NCI-H2196 (cell line): Measurements from ENCODE around the gene PPT1.

Experiments used
- DNase-seq: peaks from one replicate; lab custom pipeline; 2025; ENCODE audit not compliant: unreplicated experiment; lab: John Stamatoyannopoulos, UW

The PPT1 gene

DNA sequence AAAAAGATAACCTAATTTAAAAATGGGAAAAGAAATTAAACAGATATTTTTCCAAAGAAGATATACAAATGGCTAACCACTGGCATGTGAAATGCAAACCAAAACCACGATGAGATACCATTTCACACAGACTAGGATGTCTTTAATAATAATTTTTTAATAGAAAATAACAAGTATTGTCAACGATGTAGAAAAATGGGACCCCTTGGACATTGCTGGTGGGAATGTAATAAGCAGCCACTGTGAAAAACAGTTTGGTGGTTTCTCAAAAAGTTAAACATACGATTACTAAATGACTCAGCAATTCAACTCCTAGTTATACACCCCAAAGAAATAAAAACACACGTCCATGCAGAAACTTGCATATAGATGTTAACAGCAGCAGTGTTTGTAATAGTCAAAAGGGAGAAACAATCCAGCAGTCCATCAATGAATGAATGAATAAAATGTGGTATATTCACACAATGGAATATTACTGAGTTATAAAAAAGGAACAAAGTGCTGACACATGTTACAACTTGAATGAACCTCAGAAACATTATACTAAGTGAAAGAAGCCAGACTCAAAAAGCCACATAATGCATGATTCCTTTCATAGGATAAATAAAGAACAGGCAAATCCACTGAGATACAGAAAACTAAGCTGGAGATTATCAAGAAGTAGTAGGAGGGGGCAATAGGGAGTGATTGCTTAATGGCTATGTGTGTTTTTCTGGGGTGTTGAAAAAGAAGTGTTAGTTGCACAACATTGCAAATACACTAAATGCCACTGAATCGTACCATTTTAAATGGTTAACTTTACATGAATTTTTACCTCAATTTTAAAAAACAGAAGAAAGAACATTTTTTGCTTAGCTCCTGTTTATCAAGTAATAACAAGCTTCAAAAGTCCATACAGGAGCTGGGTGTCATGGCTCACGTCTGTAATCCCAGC is 4.1 kb downstream of the PPT1 start:
- DNase-seq, result no peak

DNA sequence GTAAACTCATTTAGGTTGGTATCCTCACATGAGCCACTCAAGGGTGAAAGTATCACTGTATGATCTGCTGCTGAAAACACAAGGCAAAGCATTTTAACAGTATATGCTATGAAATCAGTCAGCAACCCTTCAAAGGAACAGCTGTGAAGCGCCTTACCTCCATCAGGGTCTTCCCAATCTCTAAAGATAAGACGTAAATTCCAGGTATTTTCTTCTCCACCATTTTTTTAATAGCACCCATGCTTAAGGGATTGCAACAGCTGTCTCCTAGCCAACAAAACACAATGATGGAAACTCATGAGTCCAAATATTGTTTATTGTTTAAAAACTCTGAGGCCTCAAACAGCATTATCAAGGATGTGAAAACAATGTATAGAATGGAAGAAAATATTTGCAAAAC is 4.8 kb downstream of the PPT1 start:
- DNase-seq, result no peak

DNA sequence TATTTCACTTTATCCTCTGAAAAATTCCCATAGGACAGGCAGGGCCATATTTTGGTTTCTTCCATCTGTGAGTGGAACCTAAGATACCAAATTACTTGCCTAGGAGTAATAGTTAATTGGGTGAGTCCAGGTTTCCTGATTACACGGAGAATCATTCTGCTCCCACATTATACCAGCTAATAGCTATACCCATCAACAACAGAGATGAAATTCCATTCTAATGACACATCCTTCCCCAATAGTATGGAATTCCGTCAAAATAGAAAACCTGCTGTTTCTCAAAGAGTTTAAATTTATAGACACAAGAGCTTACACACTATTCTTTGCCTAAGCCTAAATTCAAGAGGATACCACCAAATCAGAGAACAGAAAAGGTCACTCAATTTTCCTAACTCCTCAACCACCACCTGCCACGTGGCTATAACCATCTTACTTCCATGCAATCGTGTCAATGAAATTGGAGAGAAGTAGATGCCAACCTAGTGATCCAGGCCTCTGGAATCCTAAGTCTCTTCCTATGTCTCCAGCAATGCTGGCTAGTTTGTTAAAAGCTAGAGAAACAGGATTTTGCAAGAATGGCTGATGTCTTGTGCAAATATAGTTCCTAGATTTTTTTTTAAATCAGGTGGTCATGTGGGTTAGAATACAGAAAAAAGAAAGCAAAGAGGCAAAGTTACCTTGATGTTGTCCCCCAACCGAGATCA is 6.2 kb downstream of the PPT1 start:
- DNase-seq, result no peak

DNA sequence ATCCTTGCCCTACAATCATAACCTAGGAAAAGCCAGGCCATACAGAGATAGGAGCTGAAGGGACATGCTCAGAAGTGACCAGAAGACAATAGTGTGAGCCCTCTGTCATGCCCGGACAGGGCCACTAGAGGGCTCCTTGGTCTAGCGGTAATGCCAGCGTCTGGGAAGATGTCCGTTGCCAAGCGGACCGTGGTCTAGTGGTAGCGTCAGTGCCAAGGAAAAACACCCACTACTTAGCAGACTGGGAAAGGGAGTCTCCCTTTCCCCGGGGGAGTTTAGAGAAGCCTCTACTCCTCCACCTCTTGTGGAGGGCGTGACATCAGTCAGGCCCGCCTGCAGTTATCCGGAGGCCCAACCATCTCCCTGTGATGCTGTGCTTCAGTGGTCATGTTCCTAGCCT is 12.3 kb downstream of the PPT1 start:
- DNase-seq, result peak; percentile 54

DNA sequence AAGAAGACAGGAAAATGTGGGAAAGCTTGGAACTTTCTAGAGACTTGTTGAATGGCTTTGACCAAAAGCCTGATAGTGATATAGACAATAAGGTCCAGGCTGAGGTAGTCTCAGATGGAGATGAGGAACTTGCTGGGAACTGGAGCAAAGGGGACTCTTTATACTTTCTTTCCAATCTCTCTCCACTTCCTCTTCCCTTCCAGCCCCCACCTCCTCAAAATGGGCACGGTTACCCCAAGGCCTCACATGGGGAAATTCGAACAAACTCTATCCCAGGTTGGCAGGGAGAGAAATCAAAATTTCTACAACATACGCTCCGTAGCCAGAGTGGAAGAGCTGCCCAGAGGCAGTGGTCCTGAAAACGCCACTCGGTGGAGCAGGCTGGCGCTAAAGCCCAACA is 15.2 kb downstream of the PPT1 start:
- DNase-seq, result no peak

DNA sequence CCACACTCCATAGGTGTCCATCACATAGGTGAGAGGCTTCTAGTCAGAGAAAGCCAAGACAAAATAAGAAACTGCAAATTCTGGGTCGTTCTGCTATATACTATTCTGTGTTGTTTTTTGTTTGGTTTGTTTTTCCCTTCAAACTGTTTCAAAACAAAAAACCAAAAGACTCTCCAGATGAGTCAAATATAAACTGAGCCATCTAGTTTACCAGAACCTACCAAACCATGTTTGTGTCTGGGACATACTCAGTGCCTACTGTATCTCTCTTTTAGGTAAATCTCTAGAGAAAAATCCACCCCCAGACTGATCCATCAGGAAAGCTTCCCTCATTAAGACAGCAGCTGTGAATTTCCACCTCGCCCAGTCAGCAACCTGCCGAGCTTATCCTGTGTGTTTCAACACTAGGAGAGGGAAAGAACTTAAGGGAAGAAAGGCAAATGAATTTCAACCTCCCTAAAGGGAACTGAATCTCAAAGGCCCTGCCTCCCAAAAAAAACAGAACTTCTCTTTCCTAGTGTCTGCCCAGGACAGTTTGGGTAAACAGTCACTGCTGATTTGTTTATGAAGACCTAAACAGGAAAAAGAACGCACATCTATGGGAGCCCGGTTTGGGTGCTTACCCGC is 17.2 kb downstream of the PPT1 start:
- DNase-seq, result no peak

DNA sequence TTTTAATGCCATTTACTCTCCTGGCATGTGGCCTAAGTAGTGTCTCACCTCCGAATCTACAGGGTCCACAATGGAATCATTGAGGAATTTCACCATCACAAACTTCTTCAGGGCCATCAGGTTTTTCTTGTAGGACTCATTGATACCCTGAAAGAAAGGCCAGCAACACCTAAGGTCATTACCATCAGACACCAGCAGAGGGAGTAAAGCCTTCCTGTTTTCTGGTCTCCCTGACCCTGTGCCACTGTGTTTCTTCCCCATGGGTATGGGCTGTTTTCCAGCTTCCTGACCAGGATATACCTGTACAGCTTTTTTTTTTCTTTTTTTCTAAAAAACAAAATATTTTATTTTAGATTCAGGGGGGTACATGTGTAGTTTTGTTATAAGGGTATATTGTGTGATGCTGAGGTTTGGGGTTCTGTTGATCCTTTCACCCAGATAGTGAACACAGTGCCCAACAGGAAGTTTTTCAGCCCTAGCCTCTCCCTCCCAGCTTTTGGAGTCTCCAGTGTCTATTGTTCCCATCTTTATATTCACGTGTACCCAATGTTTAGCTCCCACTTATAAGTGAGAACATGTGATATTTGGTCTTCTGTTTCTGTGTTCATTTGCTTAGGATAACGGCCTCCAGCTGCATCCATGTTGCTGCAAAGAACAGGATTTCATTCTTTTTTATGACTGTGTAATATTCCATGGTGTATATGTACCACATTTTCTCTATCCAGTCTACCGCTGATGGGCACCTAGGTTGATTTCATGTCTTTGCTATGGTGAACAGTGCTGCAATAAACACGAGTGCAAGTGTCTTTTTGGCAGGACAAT is 18.3 kb downstream of the PPT1 start:
- DNase-seq, result peak; percentile 75

DNA sequence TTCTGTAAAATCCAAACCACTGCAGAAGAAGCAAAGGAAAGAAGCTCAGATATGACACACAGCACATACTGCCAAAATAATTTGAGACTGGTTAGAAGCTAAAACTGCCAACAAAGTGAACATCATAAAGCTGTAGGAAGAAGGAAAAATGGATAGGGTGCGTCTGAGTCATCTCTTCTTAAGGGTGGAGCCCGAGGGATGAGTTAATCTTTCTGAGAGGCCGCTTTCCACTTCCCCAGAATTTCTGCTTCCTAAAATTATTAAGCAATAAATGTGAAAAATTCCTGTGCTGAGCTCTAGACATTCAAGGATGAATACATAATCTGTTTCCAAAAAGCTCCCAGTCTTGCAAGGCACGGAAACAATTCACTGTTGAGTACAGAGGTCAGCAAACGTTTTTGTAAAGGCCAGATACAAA is 20.1 kb downstream of the PPT1 start:
- no peak for DNase-seq

DNA sequence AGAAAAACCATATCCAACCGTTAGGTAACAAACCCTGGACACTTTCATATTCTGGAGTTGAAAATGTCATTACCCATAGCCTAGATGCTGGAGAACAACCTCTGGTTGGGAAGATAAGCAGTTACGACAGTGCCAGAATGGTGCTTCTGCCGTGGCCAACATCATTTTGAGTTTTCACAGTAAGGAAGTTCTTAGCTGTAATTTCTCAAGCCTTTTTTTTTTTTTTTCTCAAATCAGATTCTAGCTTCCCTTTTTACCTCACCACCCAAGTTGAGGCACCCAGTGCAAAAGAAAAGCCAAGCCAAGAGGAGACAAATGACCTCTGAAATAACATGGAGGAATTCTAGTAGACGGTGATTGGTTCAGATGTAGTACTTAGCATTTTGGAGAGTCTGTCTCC is 21.8 kb downstream of the PPT1 start:
- no peak for DNase-seq

DNA sequence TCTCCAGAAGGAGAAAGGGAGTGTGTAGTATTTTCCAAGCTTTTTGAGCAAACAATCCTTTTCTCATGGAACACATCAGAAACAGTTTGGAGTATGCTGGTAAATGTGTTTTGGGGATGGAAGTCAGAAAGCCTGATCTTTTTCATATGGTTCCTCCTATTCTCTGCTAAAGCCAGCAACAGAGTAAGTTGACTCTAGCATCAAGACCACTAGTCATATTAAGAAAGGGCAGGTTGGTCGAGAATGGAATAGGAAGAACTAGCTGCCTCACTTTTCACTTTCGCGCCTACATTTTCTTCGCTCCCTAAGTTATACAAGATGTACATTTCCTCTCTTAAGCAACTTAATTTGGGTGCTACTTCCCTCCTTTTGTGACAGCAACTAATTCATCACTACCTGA is 24.0 kb downstream of the PPT1 start:
- no peak for DNase-seq

DNA sequence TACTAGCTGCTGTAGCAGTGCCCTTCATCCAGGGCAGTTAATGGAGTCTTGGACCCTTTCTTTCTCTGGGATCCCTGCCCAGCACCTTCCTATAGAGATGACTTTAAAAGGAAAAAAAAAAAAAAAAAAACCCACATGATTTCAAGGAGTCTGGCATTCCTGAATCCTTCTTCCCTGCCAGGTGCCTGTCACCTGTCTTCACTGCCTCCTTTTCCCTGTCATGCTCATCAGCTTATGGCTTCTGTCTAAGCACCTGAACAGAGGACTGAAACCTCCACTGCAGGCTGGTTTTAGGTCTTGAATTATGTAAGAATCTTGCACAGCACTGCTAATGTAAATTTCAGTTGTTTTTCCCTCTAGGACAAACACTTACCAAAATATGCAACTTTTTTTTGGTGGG is 24.9 kb downstream of the PPT1 start:
- DNase-seq, result no peak

DNA sequence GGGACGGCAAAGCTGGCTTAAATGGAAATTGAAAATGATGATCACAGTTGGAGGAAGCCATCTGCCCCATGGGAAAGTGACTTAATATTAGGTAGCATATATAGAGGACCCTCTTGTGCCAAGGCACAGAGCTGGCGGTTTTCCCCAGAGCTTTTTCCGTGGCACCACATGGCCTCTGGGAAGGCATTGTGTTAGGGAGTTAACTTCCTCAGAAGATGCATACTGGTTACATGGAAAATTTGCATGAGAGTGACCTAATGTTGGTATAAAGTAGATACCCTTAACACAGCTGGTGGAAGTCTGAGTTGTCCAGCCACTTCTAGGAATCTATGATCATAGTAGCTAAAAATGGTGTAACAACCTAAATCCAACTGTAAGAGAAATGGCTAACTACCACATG is 29.2 kb downstream of the PPT1 start:
- DNase-seq, result no peak

DNA sequence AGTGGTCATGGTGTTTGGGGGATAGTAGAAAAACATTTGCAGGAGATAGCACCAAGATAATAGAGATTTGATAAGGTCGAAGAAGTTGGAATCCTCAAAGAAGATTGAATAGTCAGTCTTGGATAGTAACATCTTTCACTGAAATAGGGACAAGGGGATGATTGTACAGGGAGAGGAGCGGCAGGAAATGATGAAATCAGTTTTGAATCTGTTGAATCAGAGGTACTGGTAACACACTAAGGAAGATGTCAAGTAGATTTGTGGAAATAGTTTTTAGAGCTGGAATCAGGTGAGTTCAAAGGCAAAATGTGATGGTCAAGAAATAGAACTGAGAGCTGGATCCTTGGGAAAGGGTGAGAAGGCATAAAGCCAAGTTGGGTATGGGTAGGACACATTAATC is 30.0 kb downstream of the PPT1 start:
- no peak for DNase-seq

DNA sequence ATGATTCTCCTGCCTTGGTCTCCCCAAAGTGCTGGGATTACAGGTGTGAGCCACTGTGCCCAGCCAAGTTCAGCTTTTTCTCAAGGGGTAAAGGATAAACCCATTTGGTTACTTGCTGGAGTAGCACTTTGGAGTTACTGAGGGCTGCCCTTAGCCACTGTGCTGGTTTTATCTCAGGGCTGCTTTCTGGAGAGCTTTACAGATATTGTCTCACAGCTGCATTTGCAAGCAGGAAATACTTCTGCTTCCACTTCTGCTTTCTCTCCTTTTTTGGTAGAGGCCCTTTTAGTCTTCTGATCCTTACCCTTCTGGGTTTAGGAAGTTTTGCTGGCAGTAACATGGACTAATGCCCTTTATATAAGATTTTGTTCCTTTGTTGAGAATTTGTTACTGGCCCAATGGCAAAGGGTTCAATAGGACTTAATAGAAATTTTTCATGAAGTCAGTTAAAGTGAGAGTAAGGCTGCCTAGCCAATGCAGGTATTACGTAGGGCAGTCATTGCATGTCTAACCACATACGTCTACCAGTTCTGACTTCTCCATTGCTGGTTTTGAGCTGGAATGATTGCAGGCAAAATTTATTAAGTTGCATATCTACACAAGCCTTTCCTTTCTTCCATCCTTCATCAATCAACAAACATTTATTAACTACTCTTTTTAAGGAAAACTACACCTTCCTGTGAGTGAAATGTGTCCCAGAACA is 32.1 kb downstream of the PPT1 start:
- no peak for DNase-seq

DNA sequence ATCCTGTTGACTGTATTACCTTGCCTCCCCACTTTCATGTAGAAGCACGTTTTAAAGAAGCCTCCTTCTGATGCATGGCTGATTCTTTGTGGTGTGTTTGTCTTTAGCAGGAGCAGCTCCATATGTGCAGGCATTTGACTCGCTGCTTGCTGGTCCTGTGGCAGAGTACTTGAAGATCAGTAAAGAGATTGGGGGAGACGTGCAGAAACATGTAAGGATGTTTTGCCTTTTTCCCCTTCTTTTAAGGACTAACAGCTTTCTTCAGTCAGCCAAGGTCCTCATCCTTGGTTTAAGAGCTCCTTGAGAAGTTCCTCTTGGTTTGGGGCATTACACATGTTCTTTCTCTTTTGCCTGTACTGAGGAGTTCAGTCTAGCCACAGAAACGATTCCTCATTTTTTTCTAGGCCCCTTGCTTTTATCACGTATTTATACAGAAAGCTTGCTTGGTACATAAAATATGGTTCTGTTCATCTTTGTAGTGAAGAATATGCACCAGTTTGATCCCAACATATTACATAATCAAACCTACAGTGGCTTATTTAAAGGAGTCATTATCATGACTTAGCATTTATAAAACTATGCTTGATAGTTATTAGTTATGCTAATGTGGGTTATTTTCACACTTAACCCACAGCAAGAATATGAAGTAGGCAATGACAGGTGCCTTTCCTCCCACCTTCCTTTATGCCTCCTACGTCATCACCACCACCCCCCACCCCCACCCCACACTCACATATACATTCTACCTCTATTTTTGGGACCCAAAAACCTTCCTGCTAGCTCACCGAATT is 36.9 kb downstream of the PPT1 start:
- no peak for DNase-seq

DNA sequence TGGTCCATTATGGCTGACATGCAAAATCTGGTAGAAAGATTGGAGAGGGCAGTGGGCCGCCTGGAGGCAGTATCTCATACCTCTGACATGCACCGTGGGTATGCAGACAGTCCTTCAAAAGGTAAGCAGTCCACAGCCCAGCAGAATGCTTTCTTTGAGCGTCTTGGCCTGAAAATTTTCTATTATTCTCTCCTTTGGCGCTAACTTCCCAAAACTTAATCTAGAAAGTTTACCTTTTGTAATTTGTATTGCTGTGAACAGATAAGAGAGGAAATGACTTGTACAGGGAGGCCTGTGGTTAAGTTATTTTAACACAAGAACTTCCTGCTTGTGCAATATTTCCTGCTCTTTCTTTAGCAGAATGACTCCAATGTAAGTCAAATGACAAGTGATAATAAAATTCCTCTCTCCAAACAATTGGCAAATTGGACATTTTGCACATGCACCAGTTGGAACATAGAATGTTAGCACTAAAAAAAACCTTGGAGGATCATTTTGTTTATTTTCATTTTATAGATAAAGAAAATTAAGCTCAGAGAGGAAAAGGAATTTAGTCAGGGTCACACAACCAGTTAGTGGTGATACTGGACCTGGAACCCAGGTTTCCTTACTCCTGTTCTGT is 37.6 kb downstream of the PPT1 start:
- DNase-seq, result no peak

DNA sequence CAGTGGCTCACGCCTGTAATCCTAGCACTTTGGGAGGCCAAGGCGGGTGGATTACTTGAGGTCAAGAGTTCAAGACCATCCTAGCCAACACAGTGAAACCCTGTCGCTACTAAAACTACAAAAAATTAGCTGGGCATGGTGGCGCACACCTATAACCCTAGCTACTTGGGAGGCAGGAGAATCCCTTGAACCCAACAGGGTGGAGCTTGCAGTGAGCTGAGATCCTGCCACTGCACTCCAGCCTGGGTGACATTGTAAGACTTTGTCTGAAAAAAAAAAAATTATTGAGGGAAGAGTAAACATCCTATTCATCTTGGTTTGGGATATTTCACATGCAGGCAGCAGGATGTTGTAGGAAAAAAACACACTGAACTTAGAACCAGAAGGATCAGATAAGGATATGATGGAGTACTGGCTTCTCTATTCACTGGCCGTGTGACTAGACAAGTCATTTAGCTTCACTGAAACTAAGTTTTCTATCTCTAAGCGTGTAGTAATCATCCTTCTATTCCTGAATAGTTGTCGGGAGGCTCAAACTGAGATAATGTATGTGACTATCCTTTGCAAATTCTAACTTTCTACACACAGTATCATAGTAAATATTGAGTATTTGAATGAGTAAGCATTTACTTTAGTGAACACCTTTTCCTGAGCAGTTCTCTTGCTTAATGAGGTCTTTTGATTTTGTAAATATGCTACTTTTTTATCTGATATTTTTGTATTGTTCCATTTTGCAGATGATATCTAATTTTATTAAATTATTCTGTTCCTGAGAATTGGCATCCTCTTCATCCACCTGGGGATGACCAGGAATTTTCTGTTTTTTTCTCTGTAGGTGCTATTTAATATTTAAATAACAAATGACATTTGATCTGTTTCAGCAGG is 38.4 kb downstream of the PPT1 start:
- DNase-seq, result no peak

DNA sequence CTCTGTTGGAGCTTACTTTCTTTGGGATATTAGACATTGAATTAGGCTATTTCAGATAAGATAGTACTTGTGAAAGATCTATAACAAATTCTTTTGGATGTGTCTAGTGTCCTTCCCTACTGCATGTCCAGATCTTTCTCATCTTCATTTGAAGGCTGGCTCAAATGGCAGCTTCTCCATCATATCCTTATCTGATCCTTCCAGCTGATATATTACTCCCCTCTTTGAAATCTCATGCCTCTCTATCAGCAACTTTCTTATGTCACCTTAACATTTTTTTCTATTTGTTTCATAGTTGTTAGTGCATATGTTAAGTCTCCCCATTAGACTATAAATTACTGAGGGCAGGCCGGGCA is 39.0 kb downstream of the PPT1 start:
- no peak for DNase-seq
